Measurements from ENCODE around the gene MAD2L1BP. TPM values are rescaled to one million over a fixed set of nuclear protein-coding genes. Genes with fewer than 3 reads are reported as not detected.
A peak's percentile ranks its signal among the peaks of the same experiment; 100 is the strongest.

MAD2L1BP gene
- polyA plus RNA-seq, 1 of the 3 experiments (the other 2 are of a cell fraction) = 30.9 TPM

DNA sequence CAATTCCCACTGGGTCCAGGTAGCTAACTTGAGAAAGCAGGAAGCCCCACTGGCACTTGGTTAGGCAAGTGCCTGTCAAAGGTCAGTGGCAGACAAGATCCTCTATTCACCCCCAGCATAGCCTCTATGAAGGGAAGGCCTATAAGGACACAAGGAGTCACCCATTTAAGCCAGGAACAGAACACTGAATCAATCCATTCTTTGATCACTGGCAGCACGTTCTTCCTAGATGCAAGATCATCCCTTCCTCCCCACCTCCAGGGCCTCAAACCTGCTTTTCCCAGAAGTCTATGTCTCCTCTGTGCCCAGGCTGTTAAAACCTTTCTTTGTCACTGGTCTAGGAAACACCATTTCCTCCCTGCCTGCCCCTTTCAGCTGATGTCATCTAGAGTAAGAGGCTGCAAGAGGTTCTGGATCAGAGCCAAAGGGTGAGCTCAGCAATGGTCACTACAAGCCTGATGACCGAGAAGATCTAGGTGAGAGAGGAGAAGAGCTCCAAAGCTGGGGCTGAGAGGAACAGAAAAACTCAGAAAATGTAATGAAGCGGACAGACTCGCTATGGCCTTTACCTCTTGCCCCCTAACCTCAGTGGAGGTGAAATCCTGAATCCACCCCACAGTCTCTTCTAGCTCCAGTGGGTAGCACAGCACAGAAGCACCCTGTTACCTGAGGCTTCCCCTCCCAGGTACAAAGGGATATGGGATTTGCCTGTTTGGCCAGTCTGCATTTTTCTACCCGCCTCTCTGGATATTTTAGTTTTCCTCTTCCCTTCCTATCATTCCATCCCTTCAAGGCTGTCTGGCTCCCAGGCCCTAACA lies 8.4 kb upstream of the MAD2L1BP start (continued):
- no peak for TF ChIP-seq TEAD4 (IDR thresholded peaks at IDR 0.05; ENCODE audit: borderline replicate concordance, insufficient read depth)
- TF ChIP-seq PBX3 (IDR thresholded peaks at IDR 0.05) = no peak
- TF ChIP-seq, protein P1, sequence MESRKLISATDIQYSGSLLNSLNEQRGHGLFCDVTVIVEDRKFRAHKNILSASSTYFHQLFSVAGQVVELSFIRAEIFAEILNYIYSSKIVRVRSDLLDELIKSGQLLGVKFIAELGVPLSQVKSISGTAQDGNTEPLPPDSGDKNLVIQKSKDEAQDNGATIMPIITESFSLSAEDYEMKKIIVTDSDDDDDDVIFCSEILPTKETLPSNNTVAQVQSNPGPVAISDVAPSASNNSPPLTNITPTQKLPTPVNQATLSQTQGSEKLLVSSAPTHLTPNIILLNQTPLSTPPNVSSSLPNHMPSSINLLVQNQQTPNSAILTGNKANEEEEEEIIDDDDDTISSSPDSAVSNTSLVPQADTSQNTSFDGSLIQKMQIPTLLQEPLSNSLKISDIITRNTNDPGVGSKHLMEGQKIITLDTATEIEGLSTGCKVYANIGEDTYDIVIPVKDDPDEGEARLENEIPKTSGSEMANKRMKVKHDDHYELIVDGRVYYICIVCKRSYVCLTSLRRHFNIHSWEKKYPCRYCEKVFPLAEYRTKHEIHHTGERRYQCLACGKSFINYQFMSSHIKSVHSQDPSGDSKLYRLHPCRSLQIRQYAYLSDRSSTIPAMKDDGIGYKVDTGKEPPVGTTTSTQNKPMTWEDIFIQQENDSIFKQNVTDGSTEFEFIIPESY (IDR thresholded peaks at IDR 0.05; ENCODE audit: borderline replicate concordance, low read depth) = no peak
- 0 out of 2 replicates have a peak, but pooled peaks have one; percentile 42 for TF ChIP-seq SIN3A (IDR thresholded peaks at IDR 0.05; ENCODE audit: borderline replicate concordance, low read depth, low read length)
- no peak for TF ChIP-seq ELF1 (IDR thresholded peaks at IDR 0.05)
- TF ChIP-seq FOXJ3 (CRISPR knock-in tag; IDR thresholded peaks at IDR 0.05) = no peak
- TF ChIP-seq EZH2phosphoT487 (IDR thresholded peaks at IDR 0.05; ENCODE audit: borderline replicate concordance, low read depth) = no peak
- no peak; the same call in 1 of the 2 replicates for TF ChIP-seq MXI1 (IDR thresholded peaks at IDR 0.05; ENCODE audit: low read depth, low read length)

- peaks cover 5 to 21% of the 10 kb centered on the region in 2 experiments for H3K4me1 ChIP-seq (ENCODE audit: control insufficient read depth in 1 of 2, insufficient read depth in 2 of 2, low read depth in 1 of 2, low read length in 1 of 2)
- H3K36me3 ChIP-seq (replicated peaks in 1 of 2; ENCODE audit: control insufficient read depth in 1 of 2, insufficient read depth in 2 of 2, low read length in 1 of 2) = peaks cover 27 to 31% of the 10 kb centered on the region in 2 experiments
Measured at GRCh38 chr6:43628393-43629103, 7.1 kb upstream of the MAD2L1BP start.

More at GRCh38 chr6:43628393-43629103, 7.1 kb upstream of the MAD2L1BP start:
- Histone ChIP-seq H2AFZ (ENCODE audit: low read depth) (no peak overlapping the region; the same call in 1 of the 2 replicates), H4K20me1 (ENCODE audit: insufficient read depth) (no peaks in the 10 kb centered on the region), H3F3A (replicated peaks; ENCODE audit: insufficient read depth) (peaks cover 13% of the 10 kb centered on the region), H3K4me2 (peak overlapping the region; percentile 88), H3K4me3 (ENCODE audit: low read depth in 2 of 2, low read length in 1 of 2) (peak overlapping the region; percentile 71 to 93), H3K9me2 (no peaks in the 10 kb centered on the region), H3K9ac (peak overlapping the region; percentile 94), H3K27ac (ENCODE audit: low read depth in 2 of 2, low read length in 1 of 2) (peak overlapping the region; percentile 82 to 85), H3K27me3 (ENCODE audit: insufficient read depth) (no peaks in the 10 kb centered on the region), H3K9me3 (no peaks in the 10 kb centered on the region), H3K79me2 (ENCODE audit: insufficient read depth) (peaks cover 36% of the 10 kb centered on the region)
- peak; percentile 82 for DNase-seq
- ChIA-PET CTCF (interaction anchor here (2.3 to 2.8 kb wide), 2 partner anchors 20 to 39 kb away, joined by 8 to 11 read pairs; no protein-coding TSS in a partner anchor), POLR2A (interaction anchor here (0.7 to 1.9 kb wide), 9 partner anchors 9 to 454 kb away, joined by 3 to 15 read pairs (median 5); partner anchors contain the start of gene XPO5)
- 2% methylated on average over 22 of the region's 25 CpGs for WGBS (ENCODE audit: low lambda C conversion rate)
- TF ChIP-seq FOSL2 (IDR thresholded peaks at IDR 0.05; ENCODE audit: borderline replicate concordance, low read depth) (no peak), MEF2A (IDR thresholded peaks at IDR 0.05; ENCODE audit: borderline replicate concordance, low read depth) (no peak), MXI1 (IDR thresholded peaks at IDR 0.05; ENCODE audit: low read depth, low read length) (peak; percentile 32; the same call in 1 of the 2 replicates), GABPA (IDR thresholded peaks at IDR 0.05; ENCODE audit: low read depth) (peak; percentile 49), POLR2AphosphoS5 (IDR thresholded peaks at IDR 0.05; ENCODE audit: low read depth, low read length) (0 out of 2 replicates have a peak, but pooled peaks have one; percentile 5), NRF1 (IDR thresholded peaks at IDR 0.05; ENCODE audit: low read depth, low read length) (no peak), TEAD4 (IDR thresholded peaks at IDR 0.05; ENCODE audit: borderline replicate concordance, insufficient read depth) (no peak), RAD21 (IDR thresholded peaks at IDR 0.05; ENCODE audit: low read length) (no peak), ELF1 (IDR thresholded peaks at IDR 0.05) (no peak), FOXJ3 (CRISPR knock-in tag; IDR thresholded peaks at IDR 0.05) (0 out of 2 replicates have a peak, but pooled peaks have one; percentile 0), TCF12 (IDR thresholded peaks at IDR 0.05) (no peak), YY1 (IDR thresholded peaks at IDR 0.05; ENCODE audit: low read depth) (0 out of 2 replicates have a peak, but pooled peaks have one; percentile 26), RFX5 (IDR thresholded peaks at IDR 0.05; ENCODE audit: low read length) (no peak), SIN3A (IDR thresholded peaks at IDR 0.05; ENCODE audit: borderline replicate concordance, low read depth, low read length) (no peak)
- TF ChIP-seq, protein P1 (IDR thresholded peaks at IDR 0.05; ENCODE audit: borderline replicate concordance, low read depth) = no peak
- TF ChIP-seq, protein P2, sequence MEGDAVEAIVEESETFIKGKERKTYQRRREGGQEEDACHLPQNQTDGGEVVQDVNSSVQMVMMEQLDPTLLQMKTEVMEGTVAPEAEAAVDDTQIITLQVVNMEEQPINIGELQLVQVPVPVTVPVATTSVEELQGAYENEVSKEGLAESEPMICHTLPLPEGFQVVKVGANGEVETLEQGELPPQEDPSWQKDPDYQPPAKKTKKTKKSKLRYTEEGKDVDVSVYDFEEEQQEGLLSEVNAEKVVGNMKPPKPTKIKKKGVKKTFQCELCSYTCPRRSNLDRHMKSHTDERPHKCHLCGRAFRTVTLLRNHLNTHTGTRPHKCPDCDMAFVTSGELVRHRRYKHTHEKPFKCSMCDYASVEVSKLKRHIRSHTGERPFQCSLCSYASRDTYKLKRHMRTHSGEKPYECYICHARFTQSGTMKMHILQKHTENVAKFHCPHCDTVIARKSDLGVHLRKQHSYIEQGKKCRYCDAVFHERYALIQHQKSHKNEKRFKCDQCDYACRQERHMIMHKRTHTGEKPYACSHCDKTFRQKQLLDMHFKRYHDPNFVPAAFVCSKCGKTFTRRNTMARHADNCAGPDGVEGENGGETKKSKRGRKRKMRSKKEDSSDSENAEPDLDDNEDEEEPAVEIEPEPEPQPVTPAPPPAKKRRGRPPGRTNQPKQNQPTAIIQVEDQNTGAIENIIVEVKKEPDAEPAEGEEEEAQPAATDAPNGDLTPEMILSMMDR (IDR thresholded peaks at IDR 0.05) = no peak

Measured in SK-N-SH (cell line).